ENCODE results near the gene UBR2.

Gene UBR2

DNA sequence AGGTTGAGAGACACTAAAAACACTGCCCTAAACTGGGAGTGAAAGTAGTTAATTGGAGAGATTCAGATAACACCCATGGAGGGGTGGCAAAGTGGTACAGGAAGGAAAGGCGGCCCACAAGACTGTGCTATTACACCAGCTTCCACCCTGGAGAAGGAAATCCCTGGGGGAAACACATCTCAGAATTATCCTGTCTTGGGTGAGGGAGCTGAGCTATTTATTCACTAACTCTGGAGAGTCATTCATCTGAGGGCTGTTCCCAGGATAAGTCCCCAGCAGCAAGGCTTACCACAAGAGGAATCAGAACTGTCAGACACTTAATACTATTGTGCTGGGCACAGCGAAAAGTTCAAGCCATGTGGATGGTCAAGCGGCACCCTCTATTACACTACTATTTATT is 172.1 kb downstream of the UBR2 start:
- no peak for DNase-seq

DNA sequence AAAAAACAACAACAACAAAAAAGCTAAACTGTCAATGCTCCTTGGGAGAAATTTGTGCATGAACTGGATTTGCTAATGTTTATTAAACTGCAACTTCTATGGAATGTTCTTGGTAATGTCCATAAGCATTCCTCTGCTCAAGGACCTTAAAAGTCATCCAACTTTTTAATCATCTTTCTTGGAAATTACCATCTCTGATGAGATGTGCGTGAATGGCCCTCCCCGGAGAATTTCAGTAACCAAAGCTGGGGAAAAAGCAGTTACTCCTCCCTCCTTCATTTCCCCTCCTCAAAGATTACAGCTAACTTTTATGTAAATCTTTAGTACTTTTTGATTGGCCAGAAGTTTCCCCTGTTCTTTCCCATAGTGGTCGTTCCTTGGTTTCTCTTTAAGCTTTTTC is 176.9 kb downstream of the UBR2 start:
- no peak for DNase-seq

DNA sequence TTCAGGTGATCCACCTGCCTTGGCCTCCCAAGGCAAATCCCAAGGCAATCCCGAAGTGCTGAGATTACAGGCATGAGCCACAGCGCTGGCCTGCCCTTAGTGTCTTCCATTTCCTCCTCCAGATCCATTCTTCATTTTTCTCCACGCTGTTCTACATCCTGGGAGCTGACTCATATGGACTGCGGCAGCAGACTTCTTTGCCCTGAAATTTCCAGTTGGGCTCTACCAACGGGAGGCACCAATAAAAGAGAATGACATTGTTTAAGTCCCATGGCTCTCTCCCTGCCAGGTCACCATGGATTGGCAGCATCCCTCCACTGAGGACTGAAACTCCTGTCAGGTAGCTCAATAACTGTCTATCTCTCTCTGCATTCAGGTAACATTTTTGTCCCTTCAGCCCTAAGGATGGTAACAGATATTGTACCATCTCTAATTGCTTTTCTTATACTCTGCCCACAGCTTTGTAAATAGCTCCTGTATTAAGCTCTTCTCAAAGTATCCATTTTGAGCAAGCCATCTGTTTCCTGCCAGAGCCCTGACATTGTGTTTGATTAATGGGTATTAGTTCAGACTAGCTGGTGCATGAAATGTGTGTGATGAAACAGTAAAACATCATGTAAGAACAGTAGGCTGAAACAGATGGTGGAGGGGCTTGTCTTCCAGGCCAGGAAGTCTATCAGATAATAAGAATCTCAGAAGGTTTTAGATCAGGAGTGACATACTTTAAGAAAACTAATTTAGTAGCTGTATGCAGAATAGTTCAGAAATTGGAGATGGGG is 178.5 kb downstream of the UBR2 start:
- DNase-seq = no peak

Measured in activated effector memory CD4-positive, alpha-beta T cell treated with Interleukin-2 at 50 U/mL for 16 hours (primary cell).